ENCODE data around the gene ANKRD16. TPM values are rescaled to one million over a fixed set of nuclear protein-coding genes. Genes with fewer than 3 reads are reported as not detected.

The ANKRD16 gene
- total and polyA plus RNA-seq, 7 donors = 1.6 to 11.4 (median 8.6) TPM

DNA sequence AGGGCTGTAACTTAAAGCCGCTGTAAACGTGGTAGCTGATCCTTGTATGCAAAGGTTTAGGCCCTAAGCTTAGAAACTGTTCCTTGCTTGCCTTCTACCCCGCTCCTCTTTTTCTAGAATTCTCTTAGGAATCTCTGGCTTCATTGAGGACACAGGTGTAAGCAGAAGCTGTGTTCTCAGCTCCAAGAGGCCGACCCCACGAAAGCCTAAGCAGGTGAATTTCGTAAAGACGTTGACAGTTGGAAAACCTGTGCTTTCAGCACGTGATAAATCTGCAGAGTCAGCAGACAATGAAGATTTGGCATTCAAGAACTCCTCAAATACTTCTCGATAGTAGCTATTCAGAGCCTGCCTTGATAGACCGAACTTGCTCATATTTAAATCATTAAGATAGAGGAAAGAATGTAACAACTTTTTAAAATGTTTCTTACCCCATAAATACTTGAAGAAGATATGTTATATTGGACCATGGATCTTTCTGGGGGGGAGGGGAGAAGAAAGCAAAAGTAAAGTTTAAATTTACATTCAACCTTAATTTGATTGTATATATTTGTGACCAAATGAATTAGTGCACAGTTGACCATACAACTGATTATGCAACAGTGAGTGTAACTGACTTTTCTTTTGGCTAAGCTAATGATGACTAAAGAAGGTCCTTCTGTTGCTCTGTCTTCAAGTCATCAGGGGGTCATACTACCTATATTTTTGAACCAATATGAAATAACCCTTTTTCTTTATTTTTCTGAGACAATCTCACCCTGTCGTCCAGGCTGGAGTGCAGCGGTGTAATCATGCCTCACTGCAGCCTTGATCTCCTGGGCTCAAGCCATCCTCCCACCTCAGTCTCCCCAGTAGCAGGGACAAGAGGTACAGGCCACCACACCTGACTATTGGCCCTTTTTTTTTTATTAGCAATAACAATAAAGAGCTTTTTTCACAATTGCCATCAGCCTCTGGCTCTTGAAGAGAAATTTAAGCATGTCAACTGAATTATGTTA, 75.3 kb downstream of the ANKRD16 start:
- H3K36me3 ChIP-seq = no peaks in the 10 kb centered on the region
- peak overlapping the region; percentile 78 to 96 (median 91) for H3K4me3 ChIP-seq
- intact Hi-C loops (cut with DNase I) = loop anchor here (5.0 kb wide), 1 partner anchor 78 kb away; the partner anchor contains the start of gene FBH1
- H3K9me3 ChIP-seq = no peaks in the 10 kb centered on the region
- peak overlapping the region; percentile 96 to 99 (median 98) for H3K27ac ChIP-seq
- H3K27me3 ChIP-seq = no peaks in the 10 kb centered on the region
- WGBS, 2 donors = 23 to 31% methylated on average over 12 of the region's 12 CpGs
- TF ChIP-seq POLR2AphosphoS5 (IDR thresholded peaks at IDR 0.05) (no peak), POLR2A (IDR thresholded peaks at IDR 0.05) (no peak), EP300 (IDR thresholded peaks at IDR 0.05) (no peak)
- TF ChIP-seq, protein P1, sequence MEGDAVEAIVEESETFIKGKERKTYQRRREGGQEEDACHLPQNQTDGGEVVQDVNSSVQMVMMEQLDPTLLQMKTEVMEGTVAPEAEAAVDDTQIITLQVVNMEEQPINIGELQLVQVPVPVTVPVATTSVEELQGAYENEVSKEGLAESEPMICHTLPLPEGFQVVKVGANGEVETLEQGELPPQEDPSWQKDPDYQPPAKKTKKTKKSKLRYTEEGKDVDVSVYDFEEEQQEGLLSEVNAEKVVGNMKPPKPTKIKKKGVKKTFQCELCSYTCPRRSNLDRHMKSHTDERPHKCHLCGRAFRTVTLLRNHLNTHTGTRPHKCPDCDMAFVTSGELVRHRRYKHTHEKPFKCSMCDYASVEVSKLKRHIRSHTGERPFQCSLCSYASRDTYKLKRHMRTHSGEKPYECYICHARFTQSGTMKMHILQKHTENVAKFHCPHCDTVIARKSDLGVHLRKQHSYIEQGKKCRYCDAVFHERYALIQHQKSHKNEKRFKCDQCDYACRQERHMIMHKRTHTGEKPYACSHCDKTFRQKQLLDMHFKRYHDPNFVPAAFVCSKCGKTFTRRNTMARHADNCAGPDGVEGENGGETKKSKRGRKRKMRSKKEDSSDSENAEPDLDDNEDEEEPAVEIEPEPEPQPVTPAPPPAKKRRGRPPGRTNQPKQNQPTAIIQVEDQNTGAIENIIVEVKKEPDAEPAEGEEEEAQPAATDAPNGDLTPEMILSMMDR (IDR thresholded peaks at IDR 0.05) = no peak
- no peak for DNase-seq
- peaks cover 0 to 40% (median 35%) of the 10 kb centered on the region in 4 donors for H3K4me1 ChIP-seq

DNA sequence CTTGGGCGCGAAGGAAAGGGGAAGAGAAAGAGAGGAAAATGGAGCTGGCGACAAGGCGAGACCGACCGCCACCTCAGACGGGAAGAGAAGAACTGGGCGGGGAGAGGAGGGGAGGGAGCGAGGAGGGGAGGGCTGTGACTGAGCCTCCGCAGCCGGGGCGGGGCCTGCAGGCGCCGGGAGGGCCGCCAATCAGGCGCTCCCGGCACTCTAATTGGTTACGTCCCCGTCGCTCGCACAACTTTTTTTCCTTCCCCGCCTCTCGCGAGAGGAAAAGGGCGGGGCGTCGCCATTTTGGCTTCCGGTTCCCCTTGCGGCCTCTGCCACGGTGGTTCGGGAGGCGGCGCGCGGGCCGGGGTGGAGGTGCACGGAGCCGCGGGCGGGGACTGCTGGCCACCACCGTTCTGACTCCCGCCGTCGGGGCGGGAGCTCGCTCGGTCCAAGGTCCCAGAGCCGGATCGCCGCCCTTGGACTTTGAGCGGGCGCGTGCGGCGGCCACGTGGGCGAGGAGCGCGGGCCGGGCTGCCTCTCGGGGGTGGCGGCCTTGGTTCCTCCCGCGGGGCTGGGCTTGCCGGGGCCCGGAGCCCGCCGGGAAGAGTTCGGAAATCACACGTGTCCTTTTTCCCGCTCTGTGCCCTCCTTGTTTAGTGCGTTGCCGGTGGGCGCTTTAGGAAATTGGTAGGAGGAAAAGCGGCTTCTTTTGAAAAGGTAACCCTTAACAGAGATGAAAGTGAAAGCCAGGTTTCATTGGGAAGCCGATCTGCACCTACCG, 76.2 kb downstream of the ANKRD16 start, which contains the start of gene GDI2:
TSS of gene GDI2 (minus strand) at position 94 of the 769 bp plus-strand sequence. CDS start 176 bp downstream, outside the sequence.
- DNase-seq = peak; percentile 98
- peak within 1 kb of the TSS; percentile 96 to 99 (median 98) for H3K27ac ChIP-seq
- H3K9me3 ChIP-seq = no peaks in the 10 kb centered on the region
- 0% methylated on average over 77 of the region's 77 CpGs for WGBS, 2 donors
- H3K27me3 ChIP-seq = no peaks in the 10 kb centered on the region
- intact Hi-C loops (cut with DNase I) = loop anchor here (1.0 to 5.0 kb wide), 3 partner anchors 60 to 129 kb away; partner anchors contain the start of genes FBH1 and TASOR2
- peak; percentile 97 to 99 (median 98) for TF ChIP-seq POLR2AphosphoS5 (IDR thresholded peaks at IDR 0.05)
- peak in 1 of 4 donors; percentile 7 for TF ChIP-seq EP300 (IDR thresholded peaks at IDR 0.05)
- TF ChIP-seq, protein P1 (IDR thresholded peaks at IDR 0.05) = no peak
- TF ChIP-seq POLR2A (IDR thresholded peaks at IDR 0.05) = peak; percentile 92 to 93
- no peaks in the 10 kb centered on the region for H3K36me3 ChIP-seq
- peaks cover 0 to 48% (median 40%) of the 10 kb centered on the region in 4 donors for H3K4me1 ChIP-seq
- H3K4me3 ChIP-seq = peak within 1 kb of the TSS; percentile 78 to 96 (median 91)

DNA sequence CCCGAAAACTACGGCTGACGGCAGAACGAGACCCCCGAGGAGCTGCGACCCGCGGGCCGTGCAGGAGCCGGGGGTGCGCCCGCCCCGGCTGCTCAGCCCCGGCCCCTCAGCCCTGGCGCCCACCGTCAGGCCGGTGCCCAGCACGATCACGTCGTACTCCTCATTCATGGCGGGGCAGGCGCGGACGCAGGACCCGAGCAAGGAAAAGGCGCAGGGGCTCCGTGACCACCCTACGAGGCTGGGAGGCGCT, 76.7 kb downstream of the ANKRD16 start:
- no peaks in the 10 kb centered on the region for H3K9me3 ChIP-seq
- no peaks in the 10 kb centered on the region for H3K27me3 ChIP-seq
- peaks cover 0 to 50% (median 41%) of the 10 kb centered on the region in 4 donors for H3K4me1 ChIP-seq
- no peaks in the 10 kb centered on the region for H3K36me3 ChIP-seq
- TF ChIP-seq, protein P1 (IDR thresholded peaks at IDR 0.05) = no peak
- TF ChIP-seq POLR2AphosphoS5 (IDR thresholded peaks at IDR 0.05) (no peak), EP300 (IDR thresholded peaks at IDR 0.05) (no peak), POLR2A (IDR thresholded peaks at IDR 0.05) (no peak)
- 0 to 1% methylated on average over 29 of the region's 29 CpGs for WGBS, 2 donors
- intact Hi-C loops (cut with DNase I) = loop anchor here (1.0 to 5.0 kb wide), 3 partner anchors 60 to 128 kb away; partner anchors contain the start of genes FBH1 and TASOR2
- DNase-seq = no peak
- H3K4me3 ChIP-seq = peak overlapping the region; percentile 78 to 96 (median 91)
- peak overlapping the region; percentile 96 to 99 (median 98) for H3K27ac ChIP-seq

DNA sequence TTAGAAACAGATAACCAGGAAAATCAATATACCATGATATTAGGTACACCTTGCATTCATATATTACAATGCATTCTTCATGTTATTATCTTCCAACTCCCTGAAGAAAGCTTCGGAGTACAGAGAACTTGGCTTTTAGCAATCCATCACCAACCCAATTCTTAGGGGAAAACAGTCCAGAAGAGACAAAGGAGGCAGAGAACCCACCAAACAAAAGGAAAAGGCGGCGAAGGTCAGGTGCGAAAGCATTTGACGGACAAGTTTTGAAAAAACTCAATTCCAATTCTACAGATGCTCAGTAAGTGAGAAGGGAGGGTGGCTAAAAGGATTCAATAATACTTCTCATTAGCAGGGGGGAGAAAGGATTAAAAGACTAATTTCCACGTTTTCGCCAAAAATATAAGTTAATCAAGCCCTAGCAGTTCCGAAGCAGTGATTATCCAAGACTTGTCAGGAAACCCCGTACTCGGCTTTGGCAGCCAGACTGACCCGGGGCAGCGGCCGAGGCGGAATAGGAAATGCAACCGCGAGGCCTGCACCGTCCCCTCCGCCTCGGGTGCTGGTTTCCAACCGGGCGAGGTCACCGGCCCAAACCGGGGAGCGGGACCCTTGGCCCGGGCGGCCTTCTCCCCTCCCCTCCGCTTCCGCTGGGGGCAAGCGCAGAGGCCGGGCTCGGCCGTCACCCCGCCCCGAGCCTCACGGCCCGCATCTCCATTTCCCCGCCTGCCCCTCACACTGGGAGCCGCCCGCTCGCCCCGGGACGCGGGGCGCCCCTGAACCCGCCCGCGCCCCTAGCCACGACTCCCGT, 77.2 kb downstream of the ANKRD16 start:
- H3K4me1 ChIP-seq = peaks cover 0 to 55% (median 44%) of the 10 kb centered on the region in 4 donors
- H3K27me3 ChIP-seq = no peaks in the 10 kb centered on the region
- peak overlapping the region; percentile 78 to 96 (median 91) for H3K4me3 ChIP-seq
- peak; percentile 78 for DNase-seq
- no peaks in the 10 kb centered on the region for H3K36me3 ChIP-seq
- intact Hi-C loops (cut with DNase I) = loop anchor here (1.0 to 5.0 kb wide), 3 partner anchors 61 to 128 kb away; partner anchors contain the start of genes FBH1 and TASOR2
- TF ChIP-seq POLR2AphosphoS5 (IDR thresholded peaks at IDR 0.05) (no peak), POLR2A (IDR thresholded peaks at IDR 0.05) (no peak), EP300 (IDR thresholded peaks at IDR 0.05) (no peak)
- TF ChIP-seq, protein P1 (IDR thresholded peaks at IDR 0.05) = peak in 1 of 4 experiments; percentile 12
- WGBS, 2 donors = 0 to 1% methylated on average over 49 of the region's 49 CpGs
- no peaks in the 10 kb centered on the region for H3K9me3 ChIP-seq
- peak overlapping the region; percentile 96 to 99 (median 98) for H3K27ac ChIP-seq
